Subcutaneous adipose tissue (tissue), 4 donors: Measurements from ENCODE around the gene NXPH4. TPM values are rescaled to one million over a fixed set of nuclear protein-coding genes. Genes with fewer than 3 reads are reported as not detected.

Source experiments
- total RNA-seq, 4 donors: library from RNA; depleted of rRNA; stranded (reverse); fragments of >200 nt; gene quantifications; one replicate each; pipeline ENCODE4 v1.1.0, GENCODE V29; 2016
- TF ChIP-seq, protein P1 (sequence below): fragments of 450-650 bp; IDR thresholded peaks from one replicate; pipeline ENCODE4 v1.5.1; 2016; ENCODE audit warnings: low read depth, mild to moderate bottlenecking, control low read depth, antibody characterized with exemption, moderate library complexity

Gene NXPH4
- total RNA-seq, 4 donors from 2014 or later: not detected

DNA sequence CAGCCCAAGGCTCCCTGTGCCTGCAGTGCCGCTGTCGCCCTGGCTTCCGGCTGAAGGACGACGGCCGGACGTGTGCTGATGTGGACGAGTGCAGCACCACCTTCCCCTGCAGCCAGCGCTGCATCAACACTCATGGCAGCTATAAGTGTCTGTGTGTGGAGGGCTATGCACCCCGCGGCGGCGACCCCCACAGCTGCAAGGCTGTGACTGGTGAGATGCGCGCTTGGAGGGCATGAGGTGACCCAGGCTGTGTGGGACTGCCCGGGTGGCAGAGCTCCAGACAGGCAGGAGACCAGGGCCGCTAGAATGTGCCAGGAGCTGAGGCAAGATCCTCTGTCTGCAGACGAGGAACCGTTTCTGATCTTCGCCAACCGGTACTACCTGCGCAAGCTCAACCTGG lies 19.6 kb upstream of the NXPH4 start:
- TF ChIP-seq, protein P1, sequence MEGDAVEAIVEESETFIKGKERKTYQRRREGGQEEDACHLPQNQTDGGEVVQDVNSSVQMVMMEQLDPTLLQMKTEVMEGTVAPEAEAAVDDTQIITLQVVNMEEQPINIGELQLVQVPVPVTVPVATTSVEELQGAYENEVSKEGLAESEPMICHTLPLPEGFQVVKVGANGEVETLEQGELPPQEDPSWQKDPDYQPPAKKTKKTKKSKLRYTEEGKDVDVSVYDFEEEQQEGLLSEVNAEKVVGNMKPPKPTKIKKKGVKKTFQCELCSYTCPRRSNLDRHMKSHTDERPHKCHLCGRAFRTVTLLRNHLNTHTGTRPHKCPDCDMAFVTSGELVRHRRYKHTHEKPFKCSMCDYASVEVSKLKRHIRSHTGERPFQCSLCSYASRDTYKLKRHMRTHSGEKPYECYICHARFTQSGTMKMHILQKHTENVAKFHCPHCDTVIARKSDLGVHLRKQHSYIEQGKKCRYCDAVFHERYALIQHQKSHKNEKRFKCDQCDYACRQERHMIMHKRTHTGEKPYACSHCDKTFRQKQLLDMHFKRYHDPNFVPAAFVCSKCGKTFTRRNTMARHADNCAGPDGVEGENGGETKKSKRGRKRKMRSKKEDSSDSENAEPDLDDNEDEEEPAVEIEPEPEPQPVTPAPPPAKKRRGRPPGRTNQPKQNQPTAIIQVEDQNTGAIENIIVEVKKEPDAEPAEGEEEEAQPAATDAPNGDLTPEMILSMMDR: no peak

DNA sequence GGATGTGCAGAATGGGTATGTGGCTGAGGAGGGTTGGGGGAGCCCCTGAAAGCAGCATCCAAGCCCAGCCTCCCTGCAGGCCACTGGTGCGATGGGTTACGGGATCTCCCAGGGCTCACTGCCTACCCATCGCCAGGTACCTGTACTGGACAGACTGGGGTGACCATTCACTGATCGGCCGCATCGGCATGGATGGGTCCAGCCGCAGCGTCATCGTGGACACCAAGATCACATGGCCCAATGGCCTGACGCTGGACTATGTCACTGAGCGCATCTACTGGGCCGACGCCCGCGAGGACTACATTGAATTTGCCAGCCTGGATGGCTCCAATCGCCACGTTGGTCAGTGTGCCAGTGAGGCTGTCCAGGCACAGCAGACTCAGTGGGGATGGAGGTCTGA lies 18.3 kb upstream of the NXPH4 start:
- TF ChIP-seq, protein P1: no peak

DNA sequence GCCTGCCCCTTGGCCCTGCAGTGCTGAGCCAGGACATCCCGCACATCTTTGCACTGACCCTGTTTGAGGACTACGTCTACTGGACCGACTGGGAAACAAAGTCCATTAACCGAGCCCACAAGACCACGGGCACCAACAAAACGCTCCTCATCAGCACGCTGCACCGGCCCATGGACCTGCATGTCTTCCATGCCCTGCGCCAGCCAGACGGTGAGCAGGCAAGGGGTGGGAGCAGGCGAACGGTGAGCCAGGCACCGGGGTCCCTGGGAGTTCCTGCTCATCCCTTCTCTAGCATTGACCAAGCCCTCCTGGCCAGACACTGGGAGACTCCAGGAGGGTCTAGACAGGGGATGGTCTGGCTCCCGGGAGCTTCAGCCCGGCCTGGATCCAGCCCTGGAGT lies 17.4 kb upstream of the NXPH4 start:
- TF ChIP-seq, protein P1: no peak

DNA sequence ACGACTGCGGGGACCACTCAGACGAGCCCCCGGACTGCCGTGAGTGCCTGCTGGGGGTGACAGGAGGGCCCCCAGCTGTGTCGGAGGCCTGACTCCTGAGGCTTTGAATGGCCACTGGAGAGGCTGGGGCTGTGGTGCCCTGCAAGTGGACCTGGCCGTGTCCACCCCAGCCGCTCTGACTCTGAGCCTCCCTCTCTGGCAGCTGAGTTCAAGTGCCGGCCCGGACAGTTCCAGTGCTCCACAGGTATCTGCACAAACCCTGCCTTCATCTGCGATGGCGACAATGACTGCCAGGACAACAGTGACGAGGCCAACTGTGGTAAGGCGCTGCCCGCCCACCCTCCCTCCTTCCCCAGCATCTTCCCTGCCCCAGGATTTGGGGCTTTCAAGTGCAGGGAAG lies 16.1 kb upstream of the NXPH4 start:
- TF ChIP-seq, protein P1: no peak

DNA sequence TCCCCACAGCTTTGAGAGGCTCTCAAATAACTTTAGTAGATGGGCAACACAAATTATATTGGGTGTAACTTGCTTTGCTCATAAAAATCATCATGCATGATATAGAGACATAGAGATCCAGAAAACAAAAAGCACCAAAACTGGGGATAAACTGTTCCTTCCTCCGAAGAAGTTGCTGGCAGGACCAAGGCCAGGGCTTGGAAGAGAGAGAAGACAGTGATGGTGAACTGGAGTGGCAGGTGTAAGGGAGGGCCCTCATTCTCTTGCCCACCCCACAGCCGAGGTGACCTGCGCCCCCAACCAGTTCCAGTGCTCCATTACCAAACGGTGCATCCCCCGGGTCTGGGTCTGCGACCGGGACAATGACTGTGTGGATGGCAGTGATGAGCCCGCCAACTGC lies 15.4 kb upstream of the NXPH4 start:
- TF ChIP-seq, protein P1: no peak

DNA sequence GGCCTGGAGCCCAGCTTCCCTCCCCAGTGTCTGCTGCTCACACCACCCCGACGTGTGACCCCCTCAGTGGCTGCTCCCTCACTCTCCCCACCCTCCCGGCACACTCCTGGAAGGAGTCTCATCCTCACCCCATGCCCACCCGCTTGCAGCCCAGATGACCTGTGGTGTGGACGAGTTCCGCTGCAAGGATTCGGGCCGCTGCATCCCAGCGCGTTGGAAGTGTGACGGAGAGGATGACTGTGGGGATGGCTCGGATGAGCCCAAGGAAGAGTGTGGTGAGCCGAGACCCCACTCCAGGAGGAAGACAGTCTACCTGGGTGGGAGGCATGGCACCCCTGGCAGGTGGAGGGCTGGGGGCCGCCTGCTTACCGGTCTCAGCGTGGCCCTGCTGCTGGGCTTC lies 15.0 kb upstream of the NXPH4 start:
- TF ChIP-seq, protein P1: no peak

DNA sequence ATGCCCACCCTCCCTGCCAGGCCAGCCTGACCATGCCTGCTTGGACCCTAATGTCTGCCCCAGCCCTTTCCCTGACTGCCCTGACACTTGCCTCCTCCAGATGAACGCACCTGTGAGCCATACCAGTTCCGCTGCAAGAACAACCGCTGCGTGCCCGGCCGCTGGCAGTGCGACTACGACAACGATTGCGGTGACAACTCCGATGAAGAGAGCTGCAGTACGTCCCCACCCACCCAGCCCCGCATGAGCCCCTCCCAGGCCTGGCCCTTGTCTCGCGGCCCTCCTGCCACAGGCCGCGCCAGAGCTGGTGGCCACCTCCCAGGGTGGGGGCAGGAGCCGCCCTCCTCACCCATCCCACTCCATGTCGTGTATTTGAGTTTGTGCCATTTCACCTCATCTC lies 14.3 kb upstream of the NXPH4 start:
- TF ChIP-seq, protein P1: no peak
